GM21526 (cell line): ENCODE data around the gene TTC19.

ENCODE experiments used
- ATAC-seq: cut with Tn5 transposase; IDR thresholded peaks from one replicate; pipeline ENCODE4 v1.9.1; 2021; ENCODE audit warnings: moderate library complexity; ENCODE audit not compliant: unreplicated experiment, low FRiP score

TTC19 gene, protein sequence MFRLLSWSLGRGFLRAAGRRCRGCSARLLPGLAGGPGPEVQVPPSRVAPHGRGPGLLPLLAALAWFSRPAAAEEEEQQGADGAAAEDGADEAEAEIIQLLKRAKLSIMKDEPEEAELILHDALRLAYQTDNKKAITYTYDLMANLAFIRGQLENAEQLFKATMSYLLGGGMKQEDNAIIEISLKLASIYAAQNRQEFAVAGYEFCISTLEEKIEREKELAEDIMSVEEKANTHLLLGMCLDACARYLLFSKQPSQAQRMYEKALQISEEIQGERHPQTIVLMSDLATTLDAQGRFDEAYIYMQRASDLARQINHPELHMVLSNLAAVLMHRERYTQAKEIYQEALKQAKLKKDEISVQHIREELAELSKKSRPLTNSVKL

DNA sequence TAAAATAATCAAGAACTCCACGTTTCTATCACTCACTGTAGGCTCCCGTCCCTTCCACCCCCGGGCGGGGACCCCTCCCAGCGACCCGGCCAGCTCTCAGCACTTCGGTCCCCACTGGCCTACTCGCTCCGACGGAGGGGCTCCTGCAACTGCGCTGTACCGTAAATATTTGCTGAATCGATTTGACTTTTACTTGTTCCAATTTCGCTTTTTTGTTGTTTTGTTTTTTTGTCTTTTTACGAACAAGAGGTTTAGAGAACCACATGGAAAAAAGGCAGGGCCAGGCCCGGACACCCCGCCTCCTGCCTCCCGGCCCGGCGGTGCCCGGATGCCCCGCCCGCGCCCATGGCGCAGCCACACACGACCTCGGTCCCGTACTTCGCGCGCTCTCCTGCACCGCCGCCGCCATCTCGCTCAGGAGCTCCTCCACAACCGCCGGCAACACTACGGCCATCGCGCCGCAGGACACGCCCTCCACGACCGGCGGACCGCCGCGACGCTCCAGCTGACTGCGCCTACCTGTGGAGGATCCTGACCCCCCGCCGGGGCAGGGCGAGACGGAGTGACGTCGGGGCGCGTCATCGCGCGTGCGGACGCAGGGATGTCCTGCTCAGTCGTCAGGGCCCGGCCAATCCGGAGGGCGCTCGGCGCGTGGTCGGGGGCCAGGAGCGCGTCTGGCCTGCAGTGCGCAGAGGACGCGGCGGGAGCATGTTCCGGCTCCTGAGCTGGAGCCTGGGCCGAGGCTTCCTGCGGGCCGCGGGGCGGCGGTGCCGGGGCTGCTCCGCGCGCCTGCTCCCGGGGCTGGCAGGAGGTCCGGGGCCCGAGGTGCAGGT is at the start of gene TTC19, which contains the start of gene ZSWIM7:
TSS of gene TTC19 (plus strand) at position 684 of the 833 bp plus-strand sequence. CDS start at position 709, 25 bp downstream.
TSS of gene ZSWIM7 (minus strand) at position 564 of the 833 bp plus-strand sequence. CDS start at position 454, 110 bp downstream.
- ATAC-seq: peak; percentile 95

DNA sequence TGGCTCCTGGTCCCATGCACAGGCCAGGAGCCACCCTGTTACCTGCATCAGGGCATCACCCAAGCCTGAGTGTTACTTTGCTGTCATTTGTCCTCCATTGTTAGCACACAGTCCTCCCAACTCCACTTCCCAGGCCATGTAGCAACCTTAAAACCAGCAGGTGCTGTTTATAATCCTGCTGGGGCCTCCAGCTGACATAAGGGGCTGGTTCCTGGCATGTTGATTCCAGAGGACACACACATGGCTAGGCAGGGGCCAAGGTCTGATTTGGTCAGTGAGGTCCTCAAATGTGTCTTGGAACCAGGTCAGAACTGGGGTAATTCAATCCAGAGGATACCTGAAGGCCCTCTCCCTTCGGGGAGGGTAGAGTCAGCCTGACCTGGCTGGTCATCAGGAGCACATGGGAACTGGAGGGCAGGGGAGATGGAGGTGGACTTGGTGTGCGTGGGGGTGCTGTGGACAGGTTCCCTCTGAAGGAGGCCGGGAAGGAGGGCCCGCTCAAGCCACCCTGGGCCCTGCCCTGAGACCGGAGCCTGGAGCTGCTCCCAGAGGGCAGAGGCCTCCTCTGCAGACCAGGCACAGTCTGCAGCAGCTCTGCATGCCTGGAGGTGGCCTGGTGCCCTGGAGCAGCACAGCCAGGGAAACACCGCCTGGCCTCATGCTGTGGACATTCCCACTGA is 48.1 kb upstream of the TTC19 start:
- no peak for ATAC-seq

DNA sequence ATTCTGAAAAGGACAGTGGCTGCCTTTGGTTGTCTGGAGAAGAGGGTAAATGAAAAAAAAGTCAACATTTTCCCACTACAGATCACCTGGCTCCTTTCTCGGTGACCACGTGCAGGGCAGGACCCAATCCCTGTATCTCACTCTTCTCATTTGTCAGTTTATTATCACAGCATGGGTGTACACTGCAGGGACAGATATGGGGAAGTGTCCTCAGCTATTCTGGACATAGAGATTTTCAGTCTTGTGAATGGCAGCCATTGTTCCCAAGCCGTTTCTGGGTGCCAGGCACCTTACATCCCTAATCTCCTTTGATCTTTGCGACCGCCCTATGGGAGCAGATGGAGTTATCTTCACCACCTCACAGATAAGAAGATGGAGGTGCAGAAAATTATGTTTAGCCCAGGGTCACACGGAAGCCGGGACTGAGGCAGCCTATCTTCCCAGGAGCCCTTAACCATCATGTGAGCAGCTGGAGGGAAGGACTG is 47.5 kb upstream of the TTC19 start:
- no peak for ATAC-seq

DNA sequence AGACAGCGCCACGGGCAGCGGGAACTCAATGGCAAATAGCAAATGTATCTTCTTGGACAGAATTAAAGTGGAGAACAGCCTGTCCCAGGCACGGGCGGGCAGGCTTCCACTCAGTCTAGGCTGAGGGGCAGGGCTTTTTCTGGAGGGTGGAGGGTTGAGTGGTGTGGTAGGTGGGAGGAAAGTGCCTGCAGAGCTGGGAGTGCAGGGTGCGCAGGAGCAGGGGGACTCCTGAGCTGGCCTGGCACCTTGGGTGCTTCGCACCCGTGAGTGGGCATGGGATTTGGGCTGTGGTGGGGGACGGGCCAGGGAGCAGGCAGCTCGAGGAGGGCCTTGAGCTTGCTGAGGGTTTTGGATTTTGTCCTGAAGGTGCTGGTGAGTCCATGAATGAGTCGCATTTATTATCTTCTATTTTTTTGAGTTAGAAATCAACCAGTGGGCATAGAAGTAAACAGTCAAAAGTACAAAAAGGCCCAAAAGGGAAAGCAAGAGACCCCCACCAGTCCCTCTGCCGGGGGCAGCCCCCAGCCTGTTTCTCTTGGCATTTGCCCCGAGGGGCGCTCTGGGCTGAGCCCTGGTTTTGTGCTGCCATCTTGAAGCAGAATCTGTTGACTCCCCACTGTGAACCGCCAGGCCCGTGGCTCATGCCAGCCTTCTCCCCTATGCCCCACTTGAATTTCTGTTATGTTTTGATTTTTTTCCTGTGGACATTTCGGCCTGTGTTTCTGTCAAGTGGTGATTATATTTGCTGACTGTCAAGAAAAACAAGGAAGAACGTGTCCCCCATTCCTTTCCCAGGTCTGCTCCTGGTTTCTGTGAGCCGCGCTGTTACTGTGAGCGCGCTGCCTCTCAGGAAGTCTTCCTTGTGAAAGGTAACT is 46.5 kb upstream of the TTC19 start:
- no peak for ATAC-seq

DNA sequence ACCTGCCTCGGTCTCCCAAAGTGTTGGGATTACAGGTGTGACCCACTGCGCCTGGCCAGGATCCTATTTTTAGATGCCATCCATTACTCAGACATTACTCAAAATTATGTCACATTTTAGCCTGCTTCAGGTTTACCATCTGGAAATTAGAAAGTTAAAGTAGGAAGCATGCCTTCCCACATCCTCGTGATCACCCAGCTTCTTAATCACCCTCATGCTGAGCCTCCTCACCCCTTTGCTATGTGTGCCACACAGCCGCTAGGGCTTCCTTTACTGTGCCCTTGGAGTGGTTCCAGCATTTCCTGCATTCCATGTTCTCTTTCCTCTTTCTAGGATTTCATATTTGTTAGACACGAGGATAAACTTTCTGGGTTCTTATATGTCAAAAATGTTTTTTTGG is 45.4 kb upstream of the TTC19 start:
- no peak for ATAC-seq

DNA sequence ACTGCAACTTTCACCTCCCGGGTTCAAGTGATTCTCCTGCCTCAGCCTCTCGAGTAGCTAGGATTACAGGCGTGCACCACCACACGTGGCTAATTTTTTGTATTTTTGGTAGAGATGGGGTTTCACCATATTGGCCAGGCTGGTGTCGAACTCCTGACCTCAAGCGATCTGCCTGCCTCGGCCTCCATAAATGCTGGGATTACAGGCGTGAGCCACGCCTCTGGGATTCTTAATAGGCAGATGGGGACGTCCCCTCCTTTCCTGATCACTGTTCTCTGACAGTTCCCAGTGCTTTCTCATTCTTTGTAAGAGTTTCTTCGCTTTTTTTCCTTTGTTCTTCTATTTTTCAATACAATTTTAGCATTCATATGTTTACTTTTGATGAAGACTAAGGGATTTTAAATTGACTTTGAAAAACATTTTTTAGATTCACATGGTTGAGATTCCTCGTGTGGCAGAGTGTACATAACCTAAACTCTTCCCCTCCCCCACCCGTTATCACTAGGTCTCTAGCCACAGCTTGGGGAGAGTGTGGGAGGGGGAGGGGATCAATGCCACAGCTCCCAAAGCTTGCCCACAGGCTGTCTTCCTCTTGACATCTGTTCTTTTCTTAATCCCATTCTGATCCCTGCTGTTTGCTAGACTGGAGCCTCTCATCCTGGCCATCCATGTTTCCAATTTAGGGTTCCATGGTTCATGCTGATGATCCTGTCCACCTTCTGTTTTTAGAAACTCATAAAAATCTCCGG is 43.7 kb upstream of the TTC19 start:
- ATAC-seq: no peak

DNA sequence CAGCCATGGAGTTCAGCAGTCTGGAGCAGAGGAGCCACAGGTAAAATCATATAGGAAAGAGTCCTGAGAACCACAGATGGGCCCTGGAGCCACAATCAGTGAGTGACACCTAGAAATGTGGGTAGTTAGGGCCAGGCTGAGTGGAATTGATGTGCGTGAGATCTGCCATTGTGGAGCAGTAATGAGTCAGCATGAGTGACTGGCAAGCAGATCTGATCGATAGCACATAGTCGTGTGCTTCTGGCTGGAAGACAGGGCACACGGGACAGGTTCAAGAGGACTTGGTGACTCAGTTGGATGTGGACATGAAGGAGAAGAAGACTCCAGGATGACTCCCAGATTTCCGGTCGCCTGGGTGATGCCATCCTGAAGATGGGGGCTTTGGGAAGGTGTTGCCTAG is 42.4 kb upstream of the TTC19 start:
- no peak for ATAC-seq

DNA sequence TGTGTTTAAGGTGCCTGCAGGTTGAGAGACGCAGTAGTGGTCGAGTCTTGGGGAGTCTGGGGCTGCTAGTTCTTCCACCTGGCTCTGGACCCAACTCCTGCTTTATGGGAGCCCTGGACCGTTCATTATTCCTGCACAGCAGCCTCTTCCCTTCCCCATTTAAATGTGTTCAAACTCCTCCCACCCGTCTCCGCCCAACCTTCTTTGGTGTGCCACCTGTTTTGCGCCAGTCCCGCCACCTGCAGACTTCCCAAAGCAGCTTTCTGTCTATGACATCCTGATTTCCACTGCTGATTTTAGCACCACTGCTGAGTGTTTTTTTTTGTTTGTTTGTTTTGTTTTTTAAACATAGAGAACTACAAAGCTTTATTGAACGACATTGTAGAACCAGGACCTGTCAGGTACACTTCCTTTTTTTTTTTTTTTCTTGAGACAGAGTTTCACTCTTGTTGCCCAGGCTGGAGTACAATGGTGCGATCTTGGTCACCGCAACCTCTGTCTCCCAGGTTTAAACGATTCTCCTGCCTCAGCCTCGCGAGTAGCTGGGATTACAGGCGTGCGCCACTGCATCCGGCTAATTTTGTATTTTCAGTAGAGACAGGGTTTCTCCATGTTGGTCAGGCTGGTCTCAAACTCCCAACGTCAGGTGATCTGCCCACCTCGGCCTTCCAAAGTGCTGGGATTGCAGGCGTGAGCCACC is 41.9 kb upstream of the TTC19 start:
- ATAC-seq: no peak

DNA sequence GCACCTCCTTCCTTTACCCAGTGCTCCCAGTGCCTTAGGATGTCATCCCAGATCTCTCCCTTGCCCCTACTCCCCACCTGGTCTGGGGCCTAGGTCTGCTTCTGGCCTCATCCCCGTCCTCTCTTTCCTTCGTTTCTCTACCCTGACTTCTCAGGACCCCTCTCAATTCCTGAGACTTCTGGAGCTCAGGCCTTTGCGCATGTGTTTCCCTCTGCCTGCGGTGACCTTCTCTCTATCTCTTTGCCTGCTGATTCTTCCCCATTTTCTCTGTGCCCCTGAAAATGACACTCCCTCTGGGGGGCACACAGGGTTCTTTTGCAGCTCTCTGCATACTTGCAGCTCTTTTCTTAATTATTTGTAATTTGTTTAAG is 41.2 kb upstream of the TTC19 start:
- no peak for ATAC-seq

DNA sequence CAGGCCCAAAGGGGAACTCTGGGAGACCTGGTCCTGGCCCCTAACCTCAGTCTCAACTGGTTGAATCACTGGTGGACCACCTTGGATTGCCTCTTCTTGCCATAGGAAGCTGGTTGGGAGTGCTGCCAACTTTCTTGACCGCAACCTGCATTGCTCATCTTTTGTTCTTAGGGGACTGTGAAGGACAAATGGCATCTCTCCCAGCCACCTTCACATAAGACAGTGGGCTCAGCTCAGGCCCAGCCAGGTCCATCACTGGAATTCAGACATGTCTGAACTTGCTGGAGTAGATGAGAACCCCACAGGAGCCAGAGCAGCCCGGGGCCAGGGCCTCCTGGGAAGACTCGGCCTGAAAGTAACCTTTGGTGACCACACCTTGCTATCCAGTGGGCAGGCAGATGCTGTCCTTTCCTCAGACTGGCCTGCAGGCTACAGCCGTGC is 35.9 kb upstream of the TTC19 start:
- no peak for ATAC-seq

DNA sequence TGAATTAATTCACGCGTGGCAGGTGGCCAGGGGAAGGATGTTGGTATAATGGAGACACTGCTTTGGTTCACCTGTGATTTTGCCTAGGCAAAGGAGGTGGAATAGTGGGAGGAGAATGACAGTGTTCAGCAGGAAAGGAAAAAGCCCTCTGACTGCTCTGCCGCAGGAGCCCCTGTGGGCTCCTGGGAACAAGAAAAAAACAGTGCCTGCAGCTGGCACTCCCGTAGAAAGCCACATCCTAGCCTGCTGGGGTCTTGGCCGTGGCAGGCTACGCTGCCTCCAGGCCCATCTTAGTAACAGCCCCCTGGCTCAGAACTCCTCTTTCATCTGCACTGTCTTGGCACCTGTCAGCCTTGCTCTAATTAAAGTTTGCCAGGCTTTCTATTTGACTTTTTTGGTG is 34.1 kb upstream of the TTC19 start:
- ATAC-seq: no peak

DNA sequence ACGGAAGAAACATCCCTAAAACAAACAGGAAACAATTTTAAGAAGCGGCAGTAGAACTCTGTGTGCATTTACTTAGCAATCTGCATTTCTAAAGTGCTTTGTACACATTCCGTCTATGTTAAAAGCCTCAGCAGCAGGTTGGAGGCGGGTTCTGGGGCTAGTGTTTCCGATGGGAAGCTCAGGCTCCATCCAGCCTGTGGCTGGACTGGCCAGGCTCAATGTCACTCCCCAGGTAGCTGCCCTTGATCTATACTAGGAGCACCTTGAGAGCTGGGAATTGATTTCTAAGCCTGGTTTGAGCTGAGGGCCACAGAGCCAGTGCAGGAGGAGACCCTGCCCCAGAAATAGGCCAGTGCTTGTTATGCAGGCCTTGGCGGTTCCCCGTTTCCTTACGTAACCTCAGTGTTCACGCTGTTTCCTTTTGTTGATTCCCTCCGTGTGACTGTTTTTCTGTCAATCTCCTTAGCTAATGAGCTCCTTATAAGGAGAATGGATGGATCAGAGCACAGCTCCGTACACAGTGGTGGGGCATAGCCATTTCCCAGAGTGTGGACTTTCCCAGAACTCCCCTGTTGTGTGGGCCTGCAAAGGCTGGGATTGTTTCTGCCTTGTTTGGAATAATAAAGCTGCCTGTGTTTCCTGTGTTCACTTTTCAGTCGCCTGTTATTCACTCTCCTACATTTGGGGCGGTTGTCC is 33.3 kb upstream of the TTC19 start:
- ATAC-seq: no peak

DNA sequence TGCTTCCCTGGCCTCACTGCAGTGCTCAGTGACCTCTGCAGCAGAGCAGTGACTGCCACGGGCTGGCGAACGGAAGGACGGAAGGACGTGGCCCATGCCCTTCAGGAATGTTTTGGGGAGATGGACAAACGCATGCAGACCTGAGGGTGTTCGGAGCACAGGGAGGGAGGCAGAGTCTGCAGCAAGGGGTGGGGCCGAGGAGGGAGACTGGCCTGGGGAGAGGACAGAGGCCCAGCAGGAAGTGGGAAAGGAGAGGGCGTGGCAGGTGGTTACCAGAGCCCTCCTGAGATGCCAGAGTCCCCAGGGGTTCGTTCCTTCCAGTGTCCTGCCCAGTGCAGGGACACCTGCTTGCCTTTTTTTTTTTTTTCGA is 32.8 kb upstream of the TTC19 start:
- no peak for ATAC-seq

DNA sequence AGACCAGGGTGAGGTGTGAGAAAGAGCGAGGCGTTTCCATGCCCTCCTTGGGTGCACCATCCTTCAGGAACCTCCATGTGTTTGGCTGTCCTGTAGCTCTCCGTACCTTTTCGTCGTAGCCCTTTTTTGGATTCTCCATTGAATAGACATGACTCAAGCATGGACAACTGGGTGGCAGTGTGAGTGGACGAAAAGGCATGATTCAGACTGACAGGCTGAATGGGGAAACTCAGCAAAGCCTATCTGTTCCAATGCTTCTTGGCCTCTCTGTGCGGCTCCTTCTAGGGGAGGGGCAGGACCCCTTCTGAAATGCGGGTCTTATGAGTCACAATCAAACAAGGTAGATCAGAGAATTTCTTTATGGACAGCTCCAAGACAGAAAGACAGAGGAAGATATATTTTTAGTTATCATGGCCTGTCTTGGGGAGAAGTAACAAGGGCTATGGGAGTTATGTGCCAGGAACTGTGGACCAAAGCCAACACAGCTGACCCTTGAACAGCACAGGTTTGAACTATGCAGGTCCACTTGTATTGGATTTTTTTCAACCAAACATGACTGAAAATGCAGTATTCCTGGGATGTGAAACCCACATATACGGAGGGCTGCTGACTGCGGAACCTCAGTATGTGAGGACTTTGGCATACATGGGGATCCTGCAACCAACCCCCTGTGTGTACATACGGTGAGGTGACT is 31.8 kb upstream of the TTC19 start:
- no peak for ATAC-seq

DNA sequence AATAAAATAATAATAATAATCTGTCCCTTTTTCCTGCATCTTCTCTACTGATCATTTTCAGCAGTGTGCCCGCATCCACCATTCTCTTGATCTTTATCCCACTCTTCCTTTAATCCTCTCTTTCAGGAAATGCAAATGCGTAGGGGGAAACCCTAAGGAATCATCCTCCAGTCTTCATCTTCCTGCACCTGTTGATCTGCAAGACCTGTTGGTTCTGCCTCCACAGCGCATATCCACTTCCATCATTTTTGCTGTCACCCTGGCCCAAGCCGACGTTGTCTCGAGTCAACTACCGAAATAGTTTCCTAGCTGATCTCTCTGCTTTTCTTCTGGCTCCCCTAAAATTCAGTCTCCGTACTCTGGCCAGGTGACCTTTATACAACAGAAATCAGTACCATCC is 30.2 kb upstream of the TTC19 start:
- ATAC-seq: no peak

DNA sequence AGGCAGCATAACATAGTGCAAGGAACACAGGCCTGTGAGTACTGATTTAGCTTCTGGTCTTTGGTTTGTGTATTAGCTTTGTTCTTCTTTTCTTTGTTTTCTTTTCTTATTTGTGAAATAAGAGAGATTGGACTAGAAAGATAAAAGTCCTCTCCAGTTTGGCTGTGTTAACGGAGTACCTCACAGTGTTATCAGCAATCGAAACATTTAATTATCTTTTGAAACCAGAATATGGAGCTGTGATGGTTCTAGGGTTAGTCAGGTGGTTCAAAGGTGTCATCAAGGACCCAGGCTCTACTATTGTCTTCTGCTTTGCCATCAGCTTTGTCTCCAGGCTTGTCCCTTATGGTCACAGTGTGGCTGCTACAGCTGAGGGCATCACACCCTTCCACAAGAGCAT is 29.1 kb upstream of the TTC19 start:
- ATAC-seq: no peak

DNA sequence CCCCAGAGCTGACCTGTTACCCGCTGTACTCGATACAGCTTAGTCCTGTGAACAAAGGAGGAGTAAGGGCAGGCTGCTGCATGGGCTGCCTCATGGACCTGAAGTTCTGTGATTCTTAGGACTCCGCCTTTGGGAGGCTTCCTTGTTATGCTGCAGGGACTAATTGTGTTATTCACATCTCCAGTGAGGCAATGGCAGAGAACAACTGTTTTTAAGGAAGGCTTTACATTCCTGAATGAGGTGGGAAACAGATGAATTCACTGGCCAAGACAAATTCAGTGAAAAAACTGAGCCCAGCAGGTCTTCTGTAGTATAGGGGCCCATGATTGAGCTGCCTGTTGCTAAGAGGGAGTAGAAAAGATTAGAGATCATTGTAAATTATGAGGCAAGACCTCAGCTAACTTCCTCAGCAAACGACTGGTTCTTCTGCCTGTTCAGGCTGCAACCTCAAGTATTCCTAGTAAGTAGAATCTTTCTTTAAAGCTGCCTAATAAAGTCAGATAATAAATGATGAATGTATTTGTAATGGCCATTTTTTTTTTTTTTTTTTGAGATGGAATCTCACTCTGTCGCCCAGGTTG is 28.4 kb upstream of the TTC19 start:
- no peak for ATAC-seq
